OCI-LY7 (cell line): ENCODE measurements around the gene PALLD. TPM values are rescaled to one million over a fixed set of nuclear protein-coding genes. Genes with fewer than 3 reads are reported as not detected.

ENCODE experiments used
- BruUV-seq: library from RNA; stranded (reverse); fragments of 400-500 nt; replicated peaks from 2 replicates; lab custom pipeline; 2021; lab: Mats Ljungman, UMichigan
- CTCF ChIA-PET: fragments of 300-600 bp; sonication (Branson Sonifier 250); formaldehyde crosslinking; loops from one replicate; lab custom pipeline; 2022; ENCODE audit warnings: antibody characterized with exemption; ENCODE audit not compliant: unreplicated experiment; lab: Charles Lee
- POLR2A ChIA-PET: fragments of 300-600 bp; sonication (Branson Sonifier 250); formaldehyde crosslinking; loops from one replicate; lab custom pipeline; 2022; ENCODE audit warnings: antibody characterized with exemption; lab: Charles Lee
- DNase-seq: peaks from one replicate; pipeline ENCODE4 v3.0.0-alpha.2; 2015; ENCODE audit warnings: low spot score
- H2AFZ ChIP-seq: fragments of 200-600 bp; sonication (generic), shearing (Covaris generic); 2 replicates; pipeline ENCODE4 v1.6.1; 2014; ENCODE audit warnings: mild to moderate bottlenecking, antibody characterized with exemption, low read length, moderate library complexity
- H3K27ac ChIP-seq: fragments of 200-600 bp; sonication (generic); 2 replicates; pipeline ENCODE4 v1.5.1; 2014; ENCODE audit warnings: mixed run types, low read depth, mild to moderate bottlenecking, moderate library complexity, low read length, inconsistent platforms; ENCODE audit not compliant: poor library complexity, severe bottlenecking
- H3K36me3 ChIP-seq: fragments of 200-600 bp; sonication (generic); 2 replicates; pipeline ENCODE4 v1.6.1; 2014; ENCODE audit warnings: mild to moderate bottlenecking, antibody characterized with exemption, low read length, moderate library complexity, mixed read lengths; ENCODE audit not compliant: insufficient read depth
- H3K4me1 ChIP-seq: fragments of 200-600 bp; sonication (generic); 2 replicates; pipeline ENCODE4 v1.5.1; 2014; ENCODE audit warnings: mild to moderate bottlenecking, low read length; ENCODE audit not compliant: insufficient read depth, poor library complexity, severe bottlenecking
- H3K4me2 ChIP-seq: fragments of 200-600 bp; sonication (generic); 2 replicates; pipeline ENCODE4 v1.6.1; 2014; ENCODE audit warnings: mild to moderate bottlenecking, low read length
- H3K4me3 ChIP-seq: fragments of 200-600 bp; sonication (generic); 2 replicates; pipeline ENCODE4 v1.5.1; 2014; ENCODE audit warnings: mild to moderate bottlenecking, low read depth, low read length; ENCODE audit not compliant: poor library complexity, severe bottlenecking
- H3K79me2 ChIP-seq: fragments of 200-600 bp; sonication (generic); 2 replicates; pipeline ENCODE4 v1.6.1; 2016; ENCODE audit warnings: low read depth, mild to moderate bottlenecking, low read length, moderate library complexity, mixed read lengths; ENCODE audit not compliant: insufficient read depth
- H3K9me2 ChIP-seq: fragments of 200-600 bp; sonication (generic); 2 replicates; pipeline ENCODE4 v1.6.1; 2016; ENCODE audit warnings: mild to moderate bottlenecking, low read length, mixed read lengths; ENCODE audit not compliant: insufficient read depth
- H3K9me3 ChIP-seq: fragments of 200-600 bp; sonication (generic); 2 replicates; pipeline ENCODE4 v1.6.1; 2014; ENCODE audit warnings: mild to moderate bottlenecking, mixed run types, low read length, mixed read lengths
- H4K20me1 ChIP-seq: fragments of 200-600 bp; sonication (generic); 2 replicates; pipeline ENCODE4 v1.6.1; 2014; ENCODE audit warnings: mild to moderate bottlenecking, antibody characterized with exemption, low read length, moderate library complexity, mixed read lengths; ENCODE audit not compliant: insufficient read depth
- CTCF ChIP-seq: fragments of 200-600 bp; sonication (generic); conservative IDR thresholded peaks from 2 replicates; pipeline ENCODE4 v1.5.1; 2014; ENCODE audit warnings: mild to moderate bottlenecking, antibody characterized with exemption, low read length, moderate library complexity, mixed read lengths
- EZH2phosphoT487 ChIP-seq: fragments of 200-600 bp; sonication (generic); IDR thresholded peaks from 2 replicates; pipeline ENCODE4 v1.6.1; 2018; ENCODE audit warnings: low read depth, borderline replicate concordance, mild to moderate bottlenecking, mixed run types, antibody characterized with exemption, low read length, moderate library complexity, mixed read lengths
- intact Hi-C: fragments of 100-400 bp; cut with micrococcal nuclease; formaldehyde crosslinking; loops from one replicate; pipeline ENCODE4 v1.10.0; 2022; ENCODE audit not compliant: unreplicated experiment
- total RNA-seq, 2 experiments: library from RNA; depleted of rRNA in 1 of 2; stranded (reverse); fragments of >200 nt in 1 of 2; shearing (Covaris generic) in 1 of 2; gene quantifications; 2 replicates each; pipeline ENCODE4 v1.2.3, GENCODE V29; 2014 to 2022

Gene PALLD
- total RNA-seq, 2 experiments from 2014 or later, result 0.73 to 2.8 TPM

GRCh38 chr4:168506014-168506413, 9.2 kb downstream of the PALLD start:
- Histone ChIP-seq H3K4me2 (no peak overlapping the region), H3K9me2 (no peaks in the 10 kb centered on the region), H2AFZ (no peak overlapping the region), H4K20me1 (no peaks in the 10 kb centered on the region), H3K4me3 (no peak overlapping the region), H3K79me2 (no peaks in the 10 kb centered on the region), H3K9me3 (no peaks in the 10 kb centered on the region), H3K4me1 (no peaks in the 10 kb centered on the region), H3K27ac (no peak overlapping the region), H3K36me3 (no peaks in the 10 kb centered on the region)
- TF ChIP-seq EZH2phosphoT487, result no peak
- TF ChIP-seq CTCF, result no peak
- BruUV-seq, result no TSS peak
- CTCF ChIA-PET, result no interaction called here
- POLR2A ChIA-PET, result interaction anchor here (0.7 kb wide), 2 partner anchors 286 to 865 kb away, joined by 3 read pairs; no protein-coding TSS in a partner anchor
- no peak for DNase-seq
- intact Hi-C loops, result no loop called here

GRCh38 chr4:168507178-168507815, 10.4 kb downstream of the PALLD start:
- CTCF ChIA-PET, result no interaction called here
- BruUV-seq, result no TSS peak

More at GRCh38 chr4:168507178-168507815, 10.4 kb downstream of the PALLD start:
- POLR2A ChIA-PET, result interaction anchor here (0.6 kb wide), 1 partner anchor 134 kb away, joined by 3 read pairs; no protein-coding TSS in a partner anchor
- Histone ChIP-seq H3K9me2 (no peaks in the 10 kb centered on the region), H3K4me1 (no peaks in the 10 kb centered on the region), H3K36me3 (no peaks in the 10 kb centered on the region), H3K27ac (no peak overlapping the region), H4K20me1 (no peaks in the 10 kb centered on the region), H3K4me2 (no peak overlapping the region), H3K9me3 (no peaks in the 10 kb centered on the region), H3K79me2 (no peaks in the 10 kb centered on the region), H3K4me3 (no peak overlapping the region), H2AFZ (no peak overlapping the region)
- intact Hi-C loops, result no loop called here
- TF ChIP-seq CTCF (no peak), EZH2phosphoT487 (no peak)
- DNase-seq, result no peak
